Mesenchymal stem cell (in vitro differentiated cells and primary cell): ENCODE data around the gene BAIAP3.

Experiments used
- DNase-seq: peaks from one replicate; pipeline ENCODE4 v3.0.0-alpha.2; 2013
- H2AFZ ChIP-seq: one replicate; pipeline ENCODE4 v1.6.1; 2013; ENCODE audit warnings: low read depth, mild to moderate bottlenecking, control low read depth, inconsistent platforms, low read length, moderate library complexity
- H2AK5ac ChIP-seq: 2 replicates; pipeline ENCODE4 v1.6.1; 2013; ENCODE audit warnings: low read length, moderate library complexity, mild to moderate bottlenecking, inconsistent platforms; ENCODE audit not compliant: severe bottlenecking
- H2BK120ac ChIP-seq: one replicate; pipeline ENCODE4 v1.6.1; 2013; ENCODE audit warnings: low read depth, mild to moderate bottlenecking, inconsistent platforms, low read length, moderate library complexity
- H2BK12ac ChIP-seq, 2 experiments: one replicate each; pipeline ENCODE4 v1.6.1; 2013; ENCODE audit warnings: inconsistent platforms in 2 of 2, low read length in 2 of 2, mild to moderate bottlenecking in 2 of 2, moderate library complexity in 2 of 2, control low read depth in 1 of 2
- H2BK15ac ChIP-seq: one replicate; pipeline ENCODE4 v1.6.1; 2013; ENCODE audit warnings: mild to moderate bottlenecking, low read depth, inconsistent platforms; ENCODE audit not compliant: poor library complexity, severe bottlenecking
- H2BK5ac ChIP-seq: 2 replicates; pipeline ENCODE4 v1.6.1; 2013; ENCODE audit warnings: low read depth, mild to moderate bottlenecking, low read length, control low read depth, inconsistent platforms; ENCODE audit not compliant: poor library complexity, severe bottlenecking
- H3K14ac ChIP-seq, 2 experiments: one replicate each; pipeline ENCODE4 v1.6.1; 2013; ENCODE audit warnings: inconsistent platforms in 2 of 2, low read length in 2 of 2, control low read depth in 1 of 2, mild to moderate bottlenecking in 1 of 2, moderate library complexity in 1 of 2
- H3K18ac ChIP-seq, 2 experiments: one replicate each; pipeline ENCODE4 v1.6.1; 2013; ENCODE audit warnings: inconsistent platforms in 2 of 2, low read length in 2 of 2, control low read depth in 1 of 2, low read depth in 1 of 2, mild to moderate bottlenecking in 1 of 2
- H3K23ac ChIP-seq, 2 experiments: one replicate each; pipeline ENCODE4 v1.6.1; 2013; ENCODE audit warnings: inconsistent platforms in 2 of 2, low read length in 2 of 2, mild to moderate bottlenecking in 2 of 2, moderate library complexity in 2 of 2, control low read depth in 1 of 2
- H3K27ac ChIP-seq: 2 replicates; pipeline ENCODE4 v1.5.1; 2013; ENCODE audit warnings: mild to moderate bottlenecking, moderate library complexity, low read length, control low read depth, inconsistent platforms; ENCODE audit not compliant: poor library complexity, severe bottlenecking
- H3K27me3 ChIP-seq, 2 experiments: 2 replicates each; pipeline versions ENCODE4 v1.6.1 to v1.7.0; 2013; ENCODE audit warnings: low read length in 2 of 2, mild to moderate bottlenecking in 2 of 2, moderate library complexity in 2 of 2, control low read depth in 1 of 2, inconsistent platforms in 1 of 2; ENCODE audit not compliant: control insufficient read depth in 1 of 2, insufficient read depth in 1 of 2
- H3K36me3 ChIP-seq, 2 experiments: 2 replicates each; pipeline versions ENCODE4 v1.6.1 to v1.7.0; 2013; ENCODE audit warnings: low read length in 2 of 2, control low read depth in 1 of 2, inconsistent platforms in 1 of 2, low read depth in 1 of 2, mild to moderate bottlenecking in 1 of 2; ENCODE audit not compliant: insufficient read depth in 2 of 2, control insufficient read depth in 1 of 2
- H3K4ac ChIP-seq, 2 experiments: one replicate each; pipeline ENCODE4 v1.6.1; 2013; ENCODE audit warnings: inconsistent platforms in 2 of 2, low read length in 2 of 2, mild to moderate bottlenecking in 2 of 2, moderate library complexity in 2 of 2, control low read depth in 1 of 2, low read depth in 1 of 2
- H3K4me1 ChIP-seq: 2 replicates; pipeline ENCODE4 v1.6.1; 2013; ENCODE audit warnings: low read depth, low read length, control low read depth; ENCODE audit not compliant: control insufficient read depth, insufficient read depth
- H3K4me2 ChIP-seq: 2 replicates; pipeline ENCODE4 v1.6.1; 2013; ENCODE audit warnings: low read length, mild to moderate bottlenecking, inconsistent platforms; ENCODE audit not compliant: poor library complexity, severe bottlenecking
- H3K4me3 ChIP-seq, 2 experiments: 2 replicates each; pipeline versions ENCODE4 v1.5.1 to v1.7.0; 2013; ENCODE audit warnings: low read length in 2 of 2, mild to moderate bottlenecking in 2 of 2, control low read depth in 1 of 2, low read depth in 1 of 2; ENCODE audit not compliant: insufficient read depth in 1 of 2
- H3K79me1 ChIP-seq: replicated peaks from 2 replicates; pipeline ENCODE4 v1.6.1; 2013; ENCODE audit warnings: mild to moderate bottlenecking, control low read depth, low read length, inconsistent platforms; ENCODE audit not compliant: poor library complexity, severe bottlenecking
- H3K9ac ChIP-seq: 2 replicates; pipeline ENCODE4 v1.7.0; 2013; ENCODE audit warnings: mild to moderate bottlenecking, low read length, moderate library complexity
- H3K9me3 ChIP-seq: 2 replicates; pipeline ENCODE4 v1.7.0; 2013; ENCODE audit warnings: mild to moderate bottlenecking, low read length; ENCODE audit not compliant: control insufficient read depth
- H4K8ac ChIP-seq: one replicate; pipeline ENCODE4 v1.6.1; 2013; ENCODE audit warnings: inconsistent platforms, mild to moderate bottlenecking, low read length, moderate library complexity
- H4K91ac ChIP-seq: one replicate; pipeline ENCODE4 v1.6.1; 2013; ENCODE audit warnings: mild to moderate bottlenecking, low read length, inconsistent platforms
- WGBS: methylation state at CpG from one replicate; pipeline ENCODE4 v1.1.7; 2013; ENCODE audit warnings: mixed read lengths; 5-methylcytosine and 5-hydroxymethylcytosine counted together

The BAIAP3 gene

DNA sequence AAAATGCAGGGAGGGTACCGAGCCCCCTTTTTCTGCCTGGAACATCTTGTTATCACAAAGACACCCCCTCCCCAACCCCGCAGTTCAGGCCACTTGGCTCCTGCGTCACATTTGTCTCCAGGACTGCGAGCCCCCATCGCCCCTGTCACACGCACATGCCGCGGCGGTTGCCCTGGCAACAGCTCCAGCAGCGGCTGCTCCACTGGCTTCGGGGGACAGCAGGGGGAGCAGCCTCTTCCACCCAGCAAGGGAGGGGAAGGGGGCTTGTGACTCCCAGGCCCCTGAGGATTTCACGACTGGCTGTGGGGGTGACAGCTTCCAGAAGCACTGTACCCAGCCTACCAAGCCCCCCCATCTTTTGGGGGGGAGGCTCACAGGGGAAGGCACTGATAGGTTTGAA lies 2.6 kb downstream of the BAIAP3 start:
- Histone ChIP-seq H3K4me3 (no peak overlapping the region), H3K23ac (no peak overlapping the region), H2BK15ac (no peak overlapping the region), H3K27ac (no peak overlapping the region), H3K36me3 (no peaks in the 10 kb centered on the region), H4K91ac (no peak overlapping the region), H2AK5ac (no peak overlapping the region), H3K27me3 (peaks cover 62 to 74% of the 10 kb centered on the region in 2 experiments), H3K14ac (no peak overlapping the region), H3K9me3 (no peaks in the 10 kb centered on the region), H4K8ac (no peak overlapping the region), H2BK5ac (no peak overlapping the region), H3K4me2 (no peak overlapping the region), H3K4me1 (peaks cover 25% of the 10 kb centered on the region), H2BK12ac (no peak overlapping the region), H3K9ac (no peak overlapping the region), H3K18ac (no peak overlapping the region), H2BK120ac (no peak overlapping the region), H3K4ac (no peak overlapping the region), H3K79me1 (no peaks in the 10 kb centered on the region), H2AFZ (no peak overlapping the region)
- DNase-seq, result no peak
- WGBS, result 47% methylated on average over 10 of the region's 12 CpGs

DNA sequence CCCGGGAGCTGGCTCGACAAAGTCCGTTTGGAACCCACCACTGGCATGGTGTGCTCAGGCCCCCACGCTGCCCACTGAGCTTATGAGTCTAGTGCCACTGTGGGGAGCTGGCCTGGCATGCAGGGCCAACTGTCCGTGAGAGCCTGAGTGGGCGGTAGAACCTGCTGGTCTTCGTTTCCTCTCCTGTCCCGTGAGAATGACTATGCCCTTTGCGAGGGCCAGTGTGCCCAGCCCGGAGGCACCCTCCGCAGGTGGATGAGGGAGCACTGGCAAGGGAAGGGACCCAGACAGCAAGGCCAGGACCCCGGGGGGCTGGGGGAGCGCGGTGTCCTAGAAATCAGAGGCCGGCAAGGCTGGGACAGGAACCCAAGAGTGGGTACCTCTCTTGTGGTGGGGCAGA lies 3.2 kb downstream of the BAIAP3 start:
- Histone ChIP-seq H3K27me3 (peaks cover 59 to 73% of the 10 kb centered on the region in 2 experiments), H3K36me3 (no peaks in the 10 kb centered on the region), H2BK12ac (no peak overlapping the region), H2AK5ac (no peak overlapping the region), H4K91ac (no peak overlapping the region), H4K8ac (no peak overlapping the region), H2BK120ac (no peak overlapping the region), H3K4me2 (no peak overlapping the region), H3K79me1 (no peaks in the 10 kb centered on the region), H3K23ac (no peak overlapping the region), H2BK15ac (no peak overlapping the region), H2BK5ac (no peak overlapping the region), H3K9ac (no peak overlapping the region), H3K27ac (no peak overlapping the region), H3K4me3 (no peak overlapping the region), H3K18ac (no peak overlapping the region), H3K4ac (no peak overlapping the region), H2AFZ (no peak overlapping the region), H3K14ac (no peak overlapping the region), H3K4me1 (peaks cover 22% of the 10 kb centered on the region), H3K9me3 (no peaks in the 10 kb centered on the region)
- 82% methylated on average over 15 of the region's 15 CpGs for WGBS
- no peak for DNase-seq

DNA sequence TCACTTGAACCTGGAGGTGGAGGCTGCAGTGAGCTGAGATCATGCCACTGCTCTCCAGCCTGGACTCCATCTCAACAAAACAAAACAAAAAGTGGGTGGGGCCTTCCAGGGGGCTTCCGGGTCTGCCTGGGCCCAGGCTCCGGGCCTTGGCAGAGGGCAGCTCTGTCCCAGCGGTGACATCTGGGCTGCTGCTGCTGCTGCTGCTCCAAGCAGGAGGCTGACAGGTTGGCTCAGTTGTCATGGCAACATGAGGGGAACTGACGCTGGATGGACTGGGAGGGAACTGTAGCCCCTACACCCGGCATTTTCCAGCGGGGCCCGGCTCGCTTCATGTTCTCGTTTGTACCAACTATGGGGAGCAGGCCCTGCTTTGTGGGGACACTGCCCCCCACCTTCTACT lies 4.0 kb downstream of the BAIAP3 start:
- no peak overlapping the region for H2AK5ac ChIP-seq
- no peak overlapping the region for H3K27ac ChIP-seq
- H3K23ac ChIP-seq, result no peak overlapping the region
- H2BK120ac ChIP-seq, result no peak overlapping the region
- WGBS, result 77% methylated on average over 9 of the region's 9 CpGs
- H3K14ac ChIP-seq, result no peak overlapping the region
- H3K9me3 ChIP-seq, result no peaks in the 10 kb centered on the region
- no peak for DNase-seq
- H3K18ac ChIP-seq, result no peak overlapping the region
- peaks cover 19% of the 10 kb centered on the region for H3K4me1 ChIP-seq
- H3K4me2 ChIP-seq, result no peak overlapping the region
- H2BK12ac ChIP-seq, result no peak overlapping the region
- H4K8ac ChIP-seq, result no peak overlapping the region
- H3K4me3 ChIP-seq, result no peak overlapping the region
- no peak overlapping the region for H4K91ac ChIP-seq
- no peaks in the 10 kb centered on the region for H3K36me3 ChIP-seq
- H3K27me3 ChIP-seq, result peaks cover 59 to 73% of the 10 kb centered on the region in 2 experiments
- no peak overlapping the region for H2AFZ ChIP-seq
- H2BK15ac ChIP-seq, result no peak overlapping the region
- H2BK5ac ChIP-seq, result no peak overlapping the region
- no peaks in the 10 kb centered on the region for H3K79me1 ChIP-seq
- H3K4ac ChIP-seq, result no peak overlapping the region
- H3K9ac ChIP-seq, result no peak overlapping the region

DNA sequence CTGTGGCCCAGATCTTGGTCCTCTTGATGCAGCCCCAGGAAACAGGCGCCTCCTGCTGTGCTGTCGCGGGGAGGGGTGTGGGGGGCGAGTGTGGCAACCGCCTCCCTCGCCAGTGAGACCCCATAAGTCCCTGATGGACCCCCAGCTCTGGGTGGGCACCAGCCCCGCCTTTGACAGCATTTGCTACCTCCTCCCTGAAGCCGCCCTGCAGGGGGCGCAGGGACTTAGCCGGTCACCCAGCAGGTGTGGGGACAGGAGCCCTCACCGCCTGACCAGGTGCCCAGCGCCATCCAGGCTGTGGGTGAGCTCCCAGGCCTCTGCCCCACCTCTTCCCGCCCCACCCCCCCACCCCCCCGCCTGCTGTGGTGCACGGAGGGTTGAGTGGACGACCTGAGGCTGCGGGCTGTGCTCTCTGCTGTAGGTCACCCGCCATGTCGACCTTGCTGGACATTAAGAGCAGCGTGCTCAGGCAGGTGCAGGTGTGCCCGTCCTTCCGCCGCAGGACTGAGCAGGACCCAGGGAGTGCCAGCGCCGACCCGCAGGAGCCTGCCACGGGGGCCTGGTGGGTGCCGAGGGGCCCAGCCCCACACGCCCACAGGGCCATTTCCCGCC lies 4.8 kb downstream of the BAIAP3 start:
- H3K27ac ChIP-seq, result no peak overlapping the region
- peak overlapping the region; percentile 1 for H4K91ac ChIP-seq
- no peak overlapping the region for H2BK15ac ChIP-seq
- H3K4me1 ChIP-seq, result peaks cover 20% of the 10 kb centered on the region
- no peak overlapping the region for H2AFZ ChIP-seq
- H3K14ac ChIP-seq, result no peak overlapping the region
- H2BK12ac ChIP-seq, result no peak overlapping the region
- no peak overlapping the region for H3K23ac ChIP-seq
- no peaks in the 10 kb centered on the region for H3K36me3 ChIP-seq
- H3K9me3 ChIP-seq, result no peaks in the 10 kb centered on the region
- no peak overlapping the region for H2BK5ac ChIP-seq
- no peak overlapping the region for H3K18ac ChIP-seq
- DNase-seq, result no peak
- H3K4me2 ChIP-seq, result no peak overlapping the region
- H3K79me1 ChIP-seq, result no peaks in the 10 kb centered on the region
- H2AK5ac ChIP-seq, result no peak overlapping the region
- H3K4ac ChIP-seq, result no peak overlapping the region
- no peak overlapping the region for H3K9ac ChIP-seq
- no peak overlapping the region for H4K8ac ChIP-seq
- H3K4me3 ChIP-seq, result no peak overlapping the region
- H3K27me3 ChIP-seq, result peaks cover 52 to 73% of the 10 kb centered on the region in 2 experiments
- no peak overlapping the region for H2BK120ac ChIP-seq
- 60% methylated on average over 24 of the region's 30 CpGs for WGBS
